Smooth muscle cell (in vitro differentiated cells): ENCODE results near the gene AQP7. TPM values are rescaled to one million over a fixed set of nuclear protein-coding genes. Genes with fewer than 3 reads are reported as not detected.
"Not testable (repeated sequence)": the region's sequence is repeated elsewhere in the genome, so short reads cannot be mapped to it uniquely, and the experiment has no call there.

ENCODE experiments used
- DNase-seq: peaks from one replicate; lab custom pipeline; 2025; ENCODE audit not compliant: unreplicated experiment; lab: John Stamatoyannopoulos, UW
- H2AFZ ChIP-seq: fragments of 200-600 bp; sonication (generic); 2 replicates; pipeline ENCODE4 v1.6.0; 2016; ENCODE audit warnings: antibody characterized with exemption, low read depth, mild to moderate bottlenecking
- H3F3A ChIP-seq: fragments of 200-600 bp; sonication (generic); 2 replicates; pipeline ENCODE4 v1.6.0; 2017; ENCODE audit warnings: antibody characterized with exemption, low read depth
- H3K27ac ChIP-seq: fragments of 200-600 bp; sonication (generic); 2 replicates; pipeline ENCODE4 v1.5.1; 2016; ENCODE audit warnings: low read depth, mild to moderate bottlenecking
- H3K27me3 ChIP-seq: fragments of 200-600 bp; sonication (generic); 2 replicates; pipeline ENCODE4 v1.6.1; 2016; ENCODE audit warnings: low read depth, mild to moderate bottlenecking
- H3K36me3 ChIP-seq: fragments of 200-600 bp; sonication (generic); 2 replicates; pipeline ENCODE4 v1.5.1; 2016; ENCODE audit warnings: low read depth
- H3K4me1 ChIP-seq: fragments of 200-600 bp; sonication (generic); 2 replicates; pipeline ENCODE4 v1.5.1; 2016; ENCODE audit warnings: low read depth
- H3K4me2 ChIP-seq: fragments of 200-600 bp; sonication (generic); 2 replicates; pipeline ENCODE4 v1.6.0; 2016; ENCODE audit warnings: mild to moderate bottlenecking
- H3K4me3 ChIP-seq: fragments of 200-600 bp; sonication (generic); 2 replicates; pipeline ENCODE4 v1.5.1; 2016; ENCODE audit warnings: mild to moderate bottlenecking
- H3K79me2 ChIP-seq: fragments of 200-600 bp; sonication (generic); 2 replicates; pipeline ENCODE4 v1.6.0; 2016; ENCODE audit warnings: low read depth, mild to moderate bottlenecking
- H3K9ac ChIP-seq: fragments of 200-600 bp; sonication (generic); 2 replicates; pipeline ENCODE4 v1.6.0; 2016; ENCODE audit warnings: low read depth
- H3K9me3 ChIP-seq: fragments of 200-600 bp; sonication (generic); replicated peaks from 2 replicates; pipeline ENCODE4 v1.5.1; 2016; ENCODE audit warnings: low read depth
- H4K20me1 ChIP-seq: fragments of 200-600 bp; sonication (generic); 2 replicates; pipeline ENCODE4 v1.6.0; 2016; ENCODE audit warnings: low read depth
- CTCF ChIP-seq: fragments of 200-600 bp; sonication (generic); IDR thresholded peaks from 2 replicates; pipeline ENCODE4 v1.5.1; 2017; ENCODE audit warnings: borderline replicate concordance, mild to moderate bottlenecking, antibody characterized with exemption; ENCODE audit not compliant: insufficient read depth, poor library complexity, severe bottlenecking
- WGBS: methylation state at CpG from one replicate; pipeline ENCODE4 v1.1.7; 2016; ENCODE audit warnings: low lambda C conversion rate; 5-methylcytosine and 5-hydroxymethylcytosine counted together
- polyA plus RNA-seq: library from polyadenylated mRNA; unstranded; fragments of >200 nt; fragmentation: Nextera tagmentation; extraction: Ambion mirVana; gene quantifications from 2 replicates; pipeline ENCODE4 v1.2.1, GENCODE V29; 2016
- total RNA-seq: library from RNA; depleted of rRNA; stranded (reverse); fragments of >200 nt; gene quantifications from 2 replicates; pipeline ENCODE4 v1.2.3, GENCODE V29; 2014

Gene AQP7
- total and polyA plus RNA-seq, 2 experiments from 2014 or later, result 0.45 to 0.76 TPM

DNA sequence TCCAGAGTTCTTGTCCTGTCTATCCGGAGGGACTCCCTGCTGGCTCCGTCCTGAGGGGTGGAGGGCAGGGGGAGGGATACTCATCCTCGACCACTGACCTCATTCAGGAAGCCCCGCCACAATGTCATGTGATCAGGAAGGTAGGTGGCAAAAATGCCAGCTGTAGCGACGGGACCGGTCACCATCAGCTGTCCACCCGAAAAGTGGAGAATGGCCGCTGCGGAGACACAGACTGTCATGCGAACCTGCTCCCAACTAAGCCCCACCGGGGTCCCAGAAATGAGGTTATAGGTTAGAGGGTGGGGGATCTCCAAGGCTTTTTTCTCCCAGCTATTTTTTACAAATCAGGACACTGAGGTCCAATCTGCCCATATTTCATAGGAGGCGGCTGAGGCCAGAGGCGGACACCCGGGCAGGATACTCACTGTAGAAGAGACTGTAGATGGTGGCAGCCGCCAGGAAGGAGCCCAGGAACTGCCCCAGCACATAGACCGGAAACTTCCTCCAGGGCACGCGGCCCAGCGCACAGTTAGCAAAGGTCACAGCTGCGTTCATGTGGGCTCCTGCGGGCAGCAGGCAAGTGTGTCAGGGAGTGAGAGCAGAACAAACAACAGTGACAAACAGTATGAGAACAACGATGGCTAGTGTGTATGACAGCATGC, 16.3 kb downstream of the AQP7 start:
- not testable (repeated sequence) for H3K4me3 ChIP-seq, H3K4me2 ChIP-seq, H3K79me2 ChIP-seq, H3K9ac ChIP-seq, H3K9me3 ChIP-seq, H3K36me3 ChIP-seq, H3F3A ChIP-seq, H2AFZ ChIP-seq, H4K20me1 ChIP-seq, DNase-seq, H3K27ac ChIP-seq, H3K4me1 ChIP-seq, H3K27me3 ChIP-seq
- 96% methylated on average over 23 of the region's 23 CpGs for whole genome bisulfite sequencing

- not testable (repeated sequence) for DNase-seq, H4K20me1 ChIP-seq, H3K4me2 ChIP-seq, H3F3A ChIP-seq, H2AFZ ChIP-seq, H3K27me3 ChIP-seq, H3K4me3 ChIP-seq, H3K27ac ChIP-seq, H3K4me1 ChIP-seq, H3K79me2 ChIP-seq, H3K9ac ChIP-seq, H3K9me3 ChIP-seq, H3K36me3 ChIP-seq
- WGBS, result 98% methylated on average over 11 of the region's 11 CpGs
Measured at GRCh38 chr9:33385536-33385935, 16.8 kb downstream of the AQP7 start.

GRCh38 chr9:33383396-33383795, 19.0 kb downstream of the AQP7 start:
- H3K4me2 ChIP-seq, H3K79me2 ChIP-seq, DNase-seq, H3K9me3 ChIP-seq, H3K9ac ChIP-seq, H3K36me3 ChIP-seq, H3K4me1 ChIP-seq, H3K4me3 ChIP-seq, H3K27me3 ChIP-seq, H2AFZ ChIP-seq, H3K27ac ChIP-seq, H3F3A ChIP-seq, H4K20me1 ChIP-seq: not testable (repeated sequence)
- 95% methylated on average over 11 of the region's 11 CpGs for WGBS

GRCh38 chr9:33382397-33382796, 20.0 kb downstream of the AQP7 start:
- not testable (repeated sequence) for H3K9me3 ChIP-seq, H3K36me3 ChIP-seq, H3K9ac ChIP-seq, H2AFZ ChIP-seq, DNase-seq, H3K4me2 ChIP-seq, H3K4me1 ChIP-seq, H3K4me3 ChIP-seq, H3K27ac ChIP-seq, H4K20me1 ChIP-seq, H3K27me3 ChIP-seq, H3F3A ChIP-seq, H3K79me2 ChIP-seq
- 76% methylated on average over 10 of the region's 10 CpGs for WGBS

DNA sequence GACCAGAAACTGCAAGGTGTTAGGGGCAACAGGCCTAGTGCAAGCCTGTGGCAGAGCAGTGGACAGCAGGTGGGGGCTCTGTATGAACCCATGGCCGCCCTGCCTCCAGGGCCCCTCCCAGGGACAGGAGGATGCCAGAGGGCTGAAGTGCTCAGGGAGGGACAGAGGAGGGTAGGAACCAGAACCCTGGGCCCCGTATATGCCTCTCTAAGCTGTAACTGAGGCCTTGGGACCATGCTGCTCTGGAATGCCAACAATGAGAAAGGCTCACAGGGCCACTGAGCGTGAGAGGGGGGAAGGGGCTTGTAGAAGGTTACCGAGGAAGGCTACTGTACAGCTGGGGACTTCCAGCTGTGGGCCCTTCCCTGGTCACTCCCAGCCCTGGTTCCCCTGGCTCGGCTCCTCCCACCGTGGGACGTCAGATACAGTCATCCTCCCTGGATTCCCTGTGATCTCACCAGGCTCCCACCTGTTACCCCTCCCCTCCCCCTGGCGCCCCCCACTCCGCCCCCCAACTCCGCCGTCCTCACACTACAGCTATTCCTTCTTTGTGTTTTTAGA, 21.1 kb downstream of the AQP7 start:
- no peaks in the 10 kb centered on the region for H3F3A ChIP-seq
- H3K36me3 ChIP-seq, result no peaks in the 10 kb centered on the region
- H3K27me3 ChIP-seq, result no peaks in the 10 kb centered on the region
- no peak overlapping the region for H3K4me3 ChIP-seq
- no peaks in the 10 kb centered on the region for H3K79me2 ChIP-seq
- H3K9ac ChIP-seq, result no peak overlapping the region
- H3K4me2 ChIP-seq, result no peak overlapping the region
- TF ChIP-seq CTCF, result no peak
- no peak overlapping the region for H2AFZ ChIP-seq
- 43% methylated on average over 11 of the region's 11 CpGs for WGBS
- H4K20me1 ChIP-seq, result no peaks in the 10 kb centered on the region
- H3K27ac ChIP-seq, result no peak overlapping the region
- no peak for DNase-seq
- H3K4me1 ChIP-seq, result peaks cover 4% of the 10 kb centered on the region
- H3K9me3 ChIP-seq, result no peaks in the 10 kb centered on the region
